GM19025 (cell line): ENCODE measurements around the gene DCHS1.
A peak's percentile ranks its signal among the peaks of the same experiment; 100 is the strongest.
"Not testable (repeated sequence)": the region's sequence is repeated elsewhere in the genome, so short reads cannot be mapped to it uniquely, and the experiment has no call there.

Experiments used
- ATAC-seq: cut with Tn5 transposase; IDR thresholded peaks from one replicate; pipeline ENCODE4 v1.9.1; 2021; ENCODE audit warnings: mild to moderate bottlenecking, low read depth, moderate library complexity; ENCODE audit not compliant: unreplicated experiment

Gene DCHS1

GRCh38 chr11:6655790-6656583 lies at the start of gene DCHS1:
DCHS1 (minus strand) TSS chr11:6655809; CDS start chr11:6641613, 14,196 bp downstream.
- no peak for ATAC-seq

GRCh38 chr11:6703247-6704063 lies 47.8 kb upstream of the DCHS1 start:
- ATAC-seq, result no peak

GRCh38 chr11:6701955-6702354 lies 46.3 kb upstream of the DCHS1 start:
- not testable (repeated sequence) for ATAC-seq

GRCh38 chr11:6695377-6695776 lies 39.8 kb upstream of the DCHS1 start:
- no peak for ATAC-seq

- ATAC-seq, result no peak
These were observed 38.6 kb upstream of the DCHS1 start for GRCh38 chr11:6694229-6694535.

GRCh38 chr11:6693342-6694228 lies 38.0 kb upstream of the DCHS1 start:
- no peak for ATAC-seq

- no peak for ATAC-seq
These were observed 36.5 kb upstream of the DCHS1 start for GRCh38 chr11:6692128-6692527.

- ATAC-seq, result not testable (repeated sequence)
These were observed 35.0 kb upstream of the DCHS1 start for GRCh38 chr11:6690431-6691132.

- no peak for ATAC-seq
These were observed 32.3 kb upstream of the DCHS1 start for GRCh38 chr11:6687876-6688275.

GRCh38 chr11:6686006-6686405 lies 30.4 kb upstream of the DCHS1 start:
- no peak for ATAC-seq

GRCh38 chr11:6684068-6684467 lies 28.5 kb upstream of the DCHS1 start:
- ATAC-seq, result not testable (repeated sequence)

GRCh38 chr11:6682936-6683861 lies 27.6 kb upstream of the DCHS1 start, which contains the start of gene MRPL17:
MRPL17 (minus strand) TSS chr11:6683340; CDS start chr11:6683296, 44 bp downstream.
- peak; percentile 95 for ATAC-seq

GRCh38 chr11:6682591-6682935 lies 27.0 kb upstream of the DCHS1 start:
- no peak for ATAC-seq

GRCh38 chr11:6681949-6682348 lies 26.3 kb upstream of the DCHS1 start:
- ATAC-seq, result no peak

GRCh38 chr11:6681505-6681904 lies 25.9 kb upstream of the DCHS1 start:
- ATAC-seq, result no peak

GRCh38 chr11:6677018-6677417 lies 21.4 kb upstream of the DCHS1 start:
- ATAC-seq, result no peak

- no peak for ATAC-seq
These were observed 19.3 kb upstream of the DCHS1 start for GRCh38 chr11:6674862-6675261.

GRCh38 chr11:6674219-6674597 lies 18.6 kb upstream of the DCHS1 start:
- ATAC-seq, result no peak

- no peak for ATAC-seq
These were observed 18.1 kb upstream of the DCHS1 start for GRCh38 chr11:6673523-6674218.
